Activated CD4-positive, alpha-beta T cell treated with anti-CD3 and anti-CD28 coated beads for 36 hours (primary cell): ENCODE data around the gene MOV10. TPM values are rescaled to one million over a fixed set of nuclear protein-coding genes. Genes with fewer than 3 reads are reported as not detected.

ENCODE experiments used
- ATAC-seq: fragments of 200-7000 bp; cut with Tn5 transposase; one replicate; pipeline ENCODE4 v1.10.0; 2021; ENCODE audit warnings: mild to moderate bottlenecking, moderate library complexity
- CTCF ChIA-PET: fragments of 350-600 bp; sonication (Branson Sonifier 250); formaldehyde crosslinking; loops from one replicate; lab custom pipeline; 2021; ENCODE audit warnings: antibody characterized with exemption; lab: Charles Lee
- POLR2A ChIA-PET: fragments of 350-600 bp; sonication (Branson Sonifier 250); formaldehyde crosslinking; loops from one replicate; lab custom pipeline; 2021; ENCODE audit warnings: antibody characterized with exemption, inconsistent platforms; lab: Charles Lee
- DNase-seq: peaks from one replicate; pipeline ENCODE4 v3.0.0-alpha.2; 2020
- H3K27ac Mint-ChIP-seq: one replicate; pipeline ENCODE4 v1.8.0; 2021; ENCODE audit warnings: mixed read lengths
- H3K27me3 Mint-ChIP-seq: one replicate; pipeline ENCODE4 v1.8.0; 2021; ENCODE audit warnings: mixed read lengths
- H3K36me3 Mint-ChIP-seq: one replicate; pipeline ENCODE4 v1.8.0; 2021; ENCODE audit warnings: low read depth, mixed read lengths
- H3K4me1 Mint-ChIP-seq: one replicate; pipeline ENCODE4 v1.8.0; 2021; ENCODE audit warnings: mixed read lengths
- H3K4me3 Mint-ChIP-seq: one replicate; pipeline ENCODE4 v1.8.0; 2021; ENCODE audit warnings: mild to moderate bottlenecking, moderate library complexity, mixed read lengths
- H3K9me3 Mint-ChIP-seq: one replicate; pipeline ENCODE4 v1.8.0; 2021; ENCODE audit warnings: low read depth, mixed read lengths
- intact Hi-C, 2 experiments: fragments of 100-400 bp; cut with DNase I in 1 of 2; cut with micrococcal nuclease in 1 of 2; formaldehyde crosslinking; loops; one replicate each; pipeline versions ENCODE4 v1.14.2 to v1.15.1; 2022 to 2024; cut with DNase I, micrococcal nuclease
- total RNA-seq, 2 experiments: library from RNA; stranded (reverse); gene quantifications; one replicate each; pipeline ENCODE4 v1.2.3, GENCODE V29; 2021

MOV10 gene, protein sequence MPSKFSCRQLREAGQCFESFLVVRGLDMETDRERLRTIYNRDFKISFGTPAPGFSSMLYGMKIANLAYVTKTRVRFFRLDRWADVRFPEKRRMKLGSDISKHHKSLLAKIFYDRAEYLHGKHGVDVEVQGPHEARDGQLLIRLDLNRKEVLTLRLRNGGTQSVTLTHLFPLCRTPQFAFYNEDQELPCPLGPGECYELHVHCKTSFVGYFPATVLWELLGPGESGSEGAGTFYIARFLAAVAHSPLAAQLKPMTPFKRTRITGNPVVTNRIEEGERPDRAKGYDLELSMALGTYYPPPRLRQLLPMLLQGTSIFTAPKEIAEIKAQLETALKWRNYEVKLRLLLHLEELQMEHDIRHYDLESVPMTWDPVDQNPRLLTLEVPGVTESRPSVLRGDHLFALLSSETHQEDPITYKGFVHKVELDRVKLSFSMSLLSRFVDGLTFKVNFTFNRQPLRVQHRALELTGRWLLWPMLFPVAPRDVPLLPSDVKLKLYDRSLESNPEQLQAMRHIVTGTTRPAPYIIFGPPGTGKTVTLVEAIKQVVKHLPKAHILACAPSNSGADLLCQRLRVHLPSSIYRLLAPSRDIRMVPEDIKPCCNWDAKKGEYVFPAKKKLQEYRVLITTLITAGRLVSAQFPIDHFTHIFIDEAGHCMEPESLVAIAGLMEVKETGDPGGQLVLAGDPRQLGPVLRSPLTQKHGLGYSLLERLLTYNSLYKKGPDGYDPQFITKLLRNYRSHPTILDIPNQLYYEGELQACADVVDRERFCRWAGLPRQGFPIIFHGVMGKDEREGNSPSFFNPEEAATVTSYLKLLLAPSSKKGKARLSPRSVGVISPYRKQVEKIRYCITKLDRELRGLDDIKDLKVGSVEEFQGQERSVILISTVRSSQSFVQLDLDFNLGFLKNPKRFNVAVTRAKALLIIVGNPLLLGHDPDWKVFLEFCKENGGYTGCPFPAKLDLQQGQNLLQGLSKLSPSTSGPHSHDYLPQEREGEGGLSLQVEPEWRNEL
- 10 to 100 TPM; 80.3 to 87.5 TPM for total RNA-seq

DNA sequence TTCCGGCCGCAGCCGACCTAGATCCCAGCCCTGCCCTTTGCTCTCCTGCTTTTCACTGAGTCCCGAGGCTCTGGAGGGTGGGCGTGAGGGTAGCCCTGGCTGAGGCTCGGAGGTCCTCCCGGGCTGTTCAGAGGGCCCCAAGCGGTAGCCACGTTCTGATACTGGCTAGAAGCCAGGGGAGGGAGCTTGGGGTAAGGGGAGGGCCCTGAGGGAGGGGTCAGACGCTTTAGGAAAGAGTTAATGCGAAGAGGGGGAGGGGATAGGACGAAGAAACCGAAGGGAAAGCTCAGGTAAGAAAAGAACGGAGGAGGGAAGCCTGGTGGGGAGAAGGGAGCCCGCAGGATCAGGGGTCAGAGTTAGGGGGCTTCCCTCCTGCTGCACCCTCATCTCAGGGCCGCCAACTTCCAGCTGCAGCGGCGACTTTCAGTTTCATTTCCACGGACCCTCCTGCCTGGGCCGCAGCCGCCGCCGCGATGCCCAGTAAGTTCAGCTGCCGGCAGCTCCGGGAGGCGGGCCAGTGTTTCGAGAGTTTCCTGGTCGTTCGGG, at the start of gene MOV10:
Gene MOV10, plus strand, starts transcription at position 220 of the 546 bp plus-strand sequence. Its CDS starts 254 bp downstream, at position 474.
- Mint-ChIP-seq H3K9me3 (no peaks in the 10 kb centered on the region), H3K27me3 (no peaks in the 10 kb centered on the region), H3K4me3 (peak within 1 kb of the TSS; percentile 88), H3K36me3 (peaks cover 45% of the 10 kb centered on the region), H3K27ac (peak within 1 kb of the TSS; percentile 92), H3K4me1 (peaks cover 43% of the 10 kb centered on the region)
- DNase-seq (peak; percentile 77), ATAC-seq (peak; percentile 83)
- intact Hi-C loops: loop anchor here (1.0 to 2.0 kb wide), 5 partner anchors 30 to 280 kb away; partner anchors contain the start of genes CAPZA1 (in 2 of the 2), ST7L (in 2 of the 2) and PPM1J (in 1 of the 2)
- ChIA-PET POLR2A (interaction anchor here (1.0 to 1.7 kb wide), 5 partner anchors 10 to 280 kb away, joined by 3 to 19 read pairs (median 4); no protein-coding TSS in a partner anchor), CTCF (interaction anchor here (0.5 to 2.1 kb wide), 10 partner anchors 26 to 1026 kb away, joined by 3 to 8 read pairs (median 3); partner anchors contain the start of gene LRIG2)

DNA sequence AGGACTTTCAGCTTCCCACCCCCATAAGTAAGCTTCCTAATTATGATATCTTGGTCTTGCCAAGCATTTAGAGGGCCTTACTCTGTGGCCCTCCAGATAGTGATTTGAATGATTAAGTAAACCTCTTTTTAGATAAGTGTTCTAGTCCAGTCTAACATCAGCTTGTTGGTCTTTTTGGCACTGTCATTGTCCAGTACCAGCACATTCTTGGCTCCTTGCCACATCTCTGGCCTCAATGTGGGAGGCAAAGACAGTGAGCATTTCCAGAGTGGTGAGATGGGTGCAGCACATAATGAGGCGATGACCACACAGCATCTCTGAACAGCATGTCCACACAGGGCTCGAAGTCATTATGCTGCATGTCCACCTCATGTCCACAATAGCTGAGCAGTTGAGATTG, 48.8 kb upstream of the MOV10 start:
- no peak overlapping the region for H3K4me3 Mint-ChIP-seq
- intact Hi-C loops: loop anchor here in 1 of 2 experiments (10.0 kb wide), 1 partner anchor 1751 kb away; the partner anchor contains the start of gene CD53

DNA sequence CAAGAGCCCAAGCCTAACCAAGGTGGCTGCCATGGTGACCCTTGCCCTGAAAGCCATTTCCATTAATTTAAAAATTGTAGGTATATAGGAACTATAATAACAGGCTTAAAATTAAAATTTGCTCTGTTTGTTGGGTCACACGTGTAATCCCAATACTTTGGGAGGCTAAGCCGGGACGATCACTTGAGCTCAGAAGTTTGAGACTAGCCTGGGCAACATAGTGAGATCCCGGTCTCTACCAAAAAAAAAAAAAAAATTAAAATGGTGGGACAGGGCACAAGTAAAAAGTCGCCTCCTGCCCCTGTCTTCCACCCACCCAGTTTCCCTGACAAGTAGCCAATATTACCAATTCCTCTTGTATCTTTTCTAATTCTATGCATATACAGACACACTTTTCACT, 48.3 kb upstream of the MOV10 start:
- Mint-ChIP-seq H3K4me1 (peaks cover 77% of the 10 kb centered on the region), H3K9me3 (no peaks in the 10 kb centered on the region), H3K27ac (no peak overlapping the region), H3K4me3 (no peak overlapping the region), H3K36me3 (peaks cover 71% of the 10 kb centered on the region), H3K27me3 (no peaks in the 10 kb centered on the region)
- intact Hi-C loops: loop anchor here in 1 of 2 experiments (10.0 kb wide), 1 partner anchor 1751 kb away; the partner anchor contains the start of gene CD53
- POLR2A ChIA-PET: no interaction called here
- DNase-seq: no peak
- CTCF ChIA-PET: no interaction called here
- ATAC-seq: no peak

More for the DNA sequence above, 48.8 kb upstream of the MOV10 start:
- Mint-ChIP-seq H3K27me3 (no peaks in the 10 kb centered on the region), H3K9me3 (no peaks in the 10 kb centered on the region), H3K27ac (peak overlapping the region; percentile 82), H3K36me3 (peaks cover 70% of the 10 kb centered on the region), H3K4me1 (peaks cover 75% of the 10 kb centered on the region)
- CTCF ChIA-PET: interaction anchor here (0.9 kb wide), 1 partner anchor 12 kb away, joined by 3 read pairs; no protein-coding TSS in a partner anchor
- ATAC-seq (no peak), DNase-seq (no peak)
- POLR2A ChIA-PET: no interaction called here

DNA sequence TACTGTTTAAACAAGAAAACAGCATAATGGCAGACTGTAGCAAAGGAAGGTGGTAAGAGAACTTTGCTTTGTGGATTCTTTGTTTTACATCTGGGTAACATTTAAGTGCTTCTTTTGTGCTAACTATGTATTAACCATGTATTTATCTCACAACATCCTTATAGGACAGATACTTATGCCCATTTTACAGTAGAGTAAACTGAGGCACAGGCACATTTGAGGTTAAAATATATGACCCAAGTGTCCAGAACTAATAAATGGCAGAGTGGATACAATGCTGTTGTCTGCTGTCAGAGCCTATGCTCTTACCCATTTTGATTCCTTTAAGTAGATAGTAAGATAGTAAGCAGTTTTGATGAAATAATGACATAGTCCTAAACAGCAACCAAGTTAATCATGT, 47.6 kb upstream of the MOV10 start:
- intact Hi-C loops: loop anchor here in 1 of 2 experiments (10.0 kb wide), 1 partner anchor 1752 kb away; the partner anchor contains the start of gene CD53
- Mint-ChIP-seq H3K27ac (peak overlapping the region; percentile 12), H3K4me1 (peaks cover 81% of the 10 kb centered on the region), H3K9me3 (no peaks in the 10 kb centered on the region), H3K36me3 (peaks cover 72% of the 10 kb centered on the region), H3K4me3 (no peak overlapping the region), H3K27me3 (no peaks in the 10 kb centered on the region)
- no peak for DNase-seq
- no peak for ATAC-seq
- ChIA-PET CTCF (no interaction called here), POLR2A (no interaction called here)

DNA sequence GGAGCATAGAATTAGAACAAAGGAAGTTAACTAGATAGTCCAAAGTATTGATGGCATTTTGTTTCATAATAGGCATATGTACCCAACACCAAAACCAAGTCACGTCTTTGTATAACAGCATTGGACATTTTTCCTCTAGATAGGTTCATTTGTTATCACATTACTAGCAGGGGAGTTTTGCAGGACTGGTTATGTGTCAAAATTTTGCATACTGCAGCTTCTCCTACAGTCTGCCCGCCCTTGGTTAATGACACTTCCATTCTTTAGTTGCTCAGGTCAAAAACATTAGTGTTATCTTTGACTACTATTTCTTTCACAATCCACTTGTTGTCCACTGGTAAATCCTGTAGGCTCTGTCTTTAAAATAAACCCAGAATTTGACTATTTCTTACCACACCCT, 45.9 kb upstream of the MOV10 start:
- ChIA-PET POLR2A (no interaction called here), CTCF (interaction anchor here (0.6 to 1.2 kb wide), 4 partner anchors 8 to 444 kb away, joined by 3 to 5 read pairs (median 4); partner anchors contain the start of gene LRIG2)
- H3K4me3 Mint-ChIP-seq: no peak overlapping the region
- H3K4me1 Mint-ChIP-seq: peaks cover 81% of the 10 kb centered on the region
- H3K9me3 Mint-ChIP-seq: no peaks in the 10 kb centered on the region
- peak overlapping the region; percentile 22 for H3K27ac Mint-ChIP-seq
- intact Hi-C loops: loop anchor here in 1 of 2 experiments (10.0 kb wide), 1 partner anchor 1754 kb away; the partner anchor contains the start of gene CD53
- DNase-seq (no peak), ATAC-seq (no peak)
- peaks cover 73% of the 10 kb centered on the region for H3K36me3 Mint-ChIP-seq
- no peaks in the 10 kb centered on the region for H3K27me3 Mint-ChIP-seq

DNA sequence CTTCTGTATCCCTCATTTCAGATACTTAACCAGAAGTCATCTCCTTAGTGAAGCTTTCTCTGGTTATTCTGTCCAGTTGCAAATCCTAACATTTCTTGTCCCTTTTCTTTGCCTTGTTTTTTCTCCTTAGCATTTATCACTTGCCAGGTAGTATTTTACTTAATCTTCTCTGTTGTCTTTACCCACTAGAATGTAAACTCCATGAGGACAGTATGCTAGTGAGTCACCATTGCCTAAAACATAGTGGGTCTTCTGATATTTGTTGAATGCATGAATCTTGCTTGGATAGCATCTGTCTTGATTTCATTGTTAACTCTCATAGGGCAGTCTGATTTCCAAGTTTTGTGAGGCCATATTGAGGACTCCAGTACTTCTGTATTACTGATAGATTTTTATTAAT, 45.2 kb upstream of the MOV10 start:
- H3K27me3 Mint-ChIP-seq: no peaks in the 10 kb centered on the region
- peak overlapping the region; percentile 55 for H3K27ac Mint-ChIP-seq
- H3K4me3 Mint-ChIP-seq: no peak overlapping the region
- ChIA-PET POLR2A (no interaction called here), CTCF (interaction anchor here (0.6 to 1.1 kb wide), 2 partner anchors 10 to 17 kb away, joined by 3 to 4 read pairs; partner anchors contain the start of gene ST7L)
- intact Hi-C loops: loop anchor here in 1 of 2 experiments (10.0 kb wide), 1 partner anchor 1754 kb away; the partner anchor contains the start of gene CD53
- ATAC-seq: no peak
- peaks cover 76% of the 10 kb centered on the region for H3K36me3 Mint-ChIP-seq
- H3K4me1 Mint-ChIP-seq: peaks cover 84% of the 10 kb centered on the region
- no peaks in the 10 kb centered on the region for H3K9me3 Mint-ChIP-seq
- no peak for DNase-seq

DNA sequence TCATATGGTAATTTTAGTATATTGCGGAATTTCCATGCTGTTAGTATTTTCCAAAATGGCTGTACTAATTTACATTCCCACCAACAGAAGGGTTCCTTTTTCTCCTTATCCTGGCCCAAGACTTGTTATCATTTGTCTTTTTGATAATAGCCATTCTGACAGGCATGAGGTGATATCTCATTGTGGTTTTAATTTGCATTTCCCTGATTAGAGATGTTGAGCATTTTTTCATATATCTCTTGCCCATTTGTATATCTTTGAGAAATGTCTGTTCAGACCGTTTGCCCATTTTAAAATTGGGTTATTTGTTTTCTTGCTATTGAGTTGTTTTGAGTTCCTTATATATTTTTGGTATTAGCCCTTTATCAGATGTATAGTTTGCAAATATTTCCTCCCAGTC, 40.8 kb upstream of the MOV10 start:
- intact Hi-C loops: no loop called here
- Mint-ChIP-seq H3K36me3 (peaks cover 48% of the 10 kb centered on the region), H3K4me3 (no peak overlapping the region), H3K9me3 (no peaks in the 10 kb centered on the region), H3K4me1 (peaks cover 75% of the 10 kb centered on the region), H3K27ac (no peak overlapping the region), H3K27me3 (no peaks in the 10 kb centered on the region)
- ATAC-seq (no peak), DNase-seq (no peak)
- CTCF ChIA-PET: interaction anchor here (0.6 kb wide), 1 partner anchor 81 kb away, joined by 3 read pairs; the partner anchor contains the start of gene PPM1J
- POLR2A ChIA-PET: no interaction called here

DNA sequence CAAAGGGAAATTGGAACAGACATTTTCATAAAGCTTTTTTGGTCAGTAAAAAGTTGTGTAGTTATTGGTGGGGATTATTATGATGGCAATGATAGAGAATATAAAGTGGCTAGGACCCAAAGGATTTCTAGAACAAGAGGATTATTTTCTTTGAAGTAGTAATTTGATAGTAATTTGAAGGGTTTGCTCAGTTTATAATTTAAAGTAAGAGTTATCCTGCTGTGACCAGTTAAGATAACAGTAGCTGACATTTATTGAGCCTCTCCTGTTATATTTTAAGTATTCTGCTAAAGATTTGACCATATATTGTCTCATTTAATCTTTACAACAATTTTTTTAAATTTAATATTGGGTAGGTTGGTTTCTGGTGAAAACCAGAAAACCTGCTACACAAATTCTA, 40.1 kb upstream of the MOV10 start:
- CTCF ChIA-PET: interaction anchor here (1.0 kb wide), 1 partner anchor 13 kb away, joined by 4 read pairs; no protein-coding TSS in a partner anchor
- peaks cover 43% of the 10 kb centered on the region for H3K36me3 Mint-ChIP-seq
- POLR2A ChIA-PET: no interaction called here

DNA sequence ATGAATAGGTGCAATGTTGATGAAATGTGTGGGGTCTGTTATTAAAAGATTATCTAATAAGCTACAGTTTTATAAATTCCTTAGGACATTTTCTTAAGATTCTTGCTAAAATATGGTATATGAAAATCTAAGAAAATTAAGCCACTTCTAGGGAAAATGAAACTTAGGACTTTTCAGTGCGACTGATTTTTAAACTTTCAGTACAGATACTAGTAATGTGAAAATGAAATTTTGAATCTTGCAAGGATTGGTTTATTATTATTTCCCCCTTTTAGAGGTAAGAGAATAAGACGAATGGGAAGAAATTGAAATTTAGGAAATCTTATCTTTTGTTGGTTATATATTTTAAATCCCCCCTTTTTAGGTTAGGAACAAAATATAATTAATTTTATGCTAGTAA, 38.4 kb upstream of the MOV10 start:
- peaks cover 32% of the 10 kb centered on the region for H3K36me3 Mint-ChIP-seq
- CTCF ChIA-PET: interaction anchor here (1.1 to 2.3 kb wide), 5 partner anchors 8 to 245 kb away, joined by 3 to 7 read pairs (median 3); a partner anchor contains a TSS
- no peak for DNase-seq
- no peaks in the 10 kb centered on the region for H3K27me3 Mint-ChIP-seq
- ATAC-seq: peak; percentile 33
- peaks cover 61% of the 10 kb centered on the region for H3K4me1 Mint-ChIP-seq
- POLR2A ChIA-PET: no interaction called here
- peak overlapping the region; percentile 10 for H3K4me3 Mint-ChIP-seq
- intact Hi-C loops: loop anchor here in 1 of 2 experiments (2.0 kb wide), 1 partner anchor 15 kb away; no protein-coding TSS in a partner anchor
- H3K27ac Mint-ChIP-seq: peak overlapping the region; percentile 51
- H3K9me3 Mint-ChIP-seq: no peaks in the 10 kb centered on the region

More for the DNA sequence above, 40.1 kb upstream of the MOV10 start:
- no peak overlapping the region for H3K4me3 Mint-ChIP-seq
- no peaks in the 10 kb centered on the region for H3K27me3 Mint-ChIP-seq
- DNase-seq (no peak), ATAC-seq (no peak)
- no peaks in the 10 kb centered on the region for H3K9me3 Mint-ChIP-seq
- peaks cover 71% of the 10 kb centered on the region for H3K4me1 Mint-ChIP-seq
- intact Hi-C loops: no loop called here
- no peak overlapping the region for H3K27ac Mint-ChIP-seq
